Mucosa of descending colon (tissue), 3 donors: Measurements from ENCODE around the gene CERCAM. TPM values are rescaled to one million over a fixed set of nuclear protein-coding genes. Genes with fewer than 3 reads are reported as not detected.
"Not testable (repeated sequence)": the region's sequence is repeated elsewhere in the genome, so short reads cannot be mapped to it uniquely, and the experiment has no call there.

ENCODE experiments used
- ATAC-seq: fragments of 200-7000 bp; cut with Tn5 transposase; one replicate; pipeline ENCODE4 v1.9.1; 2020; ENCODE audit warnings: mild to moderate bottlenecking, moderate library complexity
- DNase-seq, 3 donors: peaks; one replicate each; pipeline ENCODE4 v3.0.0-alpha.2; 2020
- H3K36me3 ChIP-seq: fragments of 200-600 bp; one replicate; pipeline ENCODE4 v1.8.0; 2021; ENCODE audit warnings: low read depth, mild to moderate bottlenecking
- H3K4me1 ChIP-seq: fragments of 200-600 bp; one replicate; pipeline ENCODE4 v1.8.0; 2021; ENCODE audit warnings: low read depth, mild to moderate bottlenecking
- H3K4me3 ChIP-seq: fragments of 200-600 bp; one replicate; pipeline ENCODE4 v1.8.0; 2021; ENCODE audit warnings: mild to moderate bottlenecking
- H3K9me3 ChIP-seq: fragments of 200-600 bp; one replicate; pipeline ENCODE4 v1.8.0; 2021; ENCODE audit warnings: mild to moderate bottlenecking
- CTCF ChIP-seq: fragments of 200-600 bp; IDR thresholded peaks from one replicate; pipeline ENCODE4 v1.8.0; 2022; ENCODE audit warnings: antibody characterized with exemption, mild to moderate bottlenecking
- intact Hi-C, 2 donors: fragments of 100-400 bp; cut with DNase I in 1 of 2; cut with micrococcal nuclease in 1 of 2; formaldehyde crosslinking; loops; one replicate each; pipeline versions ENCODE4 v1.11.0 to v1.11.1; 2022; cut with DNase I, micrococcal nuclease
- total RNA-seq, 3 donors: library from RNA; stranded (reverse); fragmentation: NEBNext Ultra II Directional in 2 of 3; extraction: Animal tissue kit (Norgen Biotek cat#: 25700) in 2 of 3; gene quantifications; one replicate each; pipeline versions ENCODE4 v1.2.1 to v1.2.4, GENCODE V29; 2021 to 2023
- donor health status: DM: no; HTN: no; CAD: no; lungs with moderate emphysema.
- donor health status: DM: no; HTN: no; CAD: no.
- donor health status: DM: no; HTN: yes; CAD: no.

CERCAM gene
- total RNA-seq, 3 donors from 2014 or later, result 4.1 to 20.9 (median 11.5) TPM

- no peaks in the 10 kb centered on the region for H3K36me3 ChIP-seq
- no peak for DNase-seq
- ATAC-seq, result no peak
- H3K4me1 ChIP-seq, result peaks cover 17% of the 10 kb centered on the region
- no peak overlapping the region for H3K4me3 ChIP-seq
- no peaks in the 10 kb centered on the region for H3K9me3 ChIP-seq
- TF ChIP-seq CTCF, result no peak
- intact Hi-C loops, result no loop called here
Observed at GRCh38 chr9:128422783-128423150, 2.1 kb downstream of the CERCAM start.

GRCh38 chr9:128423356-128423755 lies 2.7 kb downstream of the CERCAM start:
- intact Hi-C loops, DNase-seq, ATAC-seq, H3K9me3 ChIP-seq, H3K36me3 ChIP-seq, H3K4me3 ChIP-seq: not testable (repeated sequence)
- H3K4me1 ChIP-seq, result peaks cover 17% of the 10 kb centered on the region

- no peak for TF ChIP-seq CTCF
- Histone ChIP-seq H3K4me3 (no peak overlapping the region), H3K4me1 (peaks cover 14% of the 10 kb centered on the region), H3K36me3 (no peaks in the 10 kb centered on the region), H3K9me3 (no peaks in the 10 kb centered on the region)
- intact Hi-C loops, result no loop called here
- DNase-seq, result no peak
- ATAC-seq, result no peak
Observed at GRCh38 chr9:128424268-128424780, 3.7 kb downstream of the CERCAM start.

- H3K4me3 ChIP-seq, result no peak overlapping the region
- H3K36me3 ChIP-seq, result no peaks in the 10 kb centered on the region
- ATAC-seq (no peak), DNase-seq (no peak)
- TF ChIP-seq CTCF, result no peak
- H3K4me1 ChIP-seq, result no peaks in the 10 kb centered on the region
- intact Hi-C loops, result no loop called here
- H3K9me3 ChIP-seq, result no peaks in the 10 kb centered on the region
Observed at GRCh38 chr9:128428644-128429512, 8.2 kb downstream of the CERCAM start.

- intact Hi-C loops, result no loop called here
- no peaks in the 10 kb centered on the region for H3K9me3 ChIP-seq
- ATAC-seq (no peak), DNase-seq (no peak)
- H3K4me3 ChIP-seq, result no peak overlapping the region
- TF ChIP-seq CTCF, result no peak
- no peaks in the 10 kb centered on the region for H3K36me3 ChIP-seq
- no peaks in the 10 kb centered on the region for H3K4me1 ChIP-seq
Observed at GRCh38 chr9:128429513-128430086, 8.9 kb downstream of the CERCAM start.

GRCh38 chr9:128431207-128431606 lies 10.6 kb downstream of the CERCAM start:
- Histone ChIP-seq H3K4me3 (no peak overlapping the region), H3K9me3 (no peaks in the 10 kb centered on the region), H3K36me3 (no peaks in the 10 kb centered on the region), H3K4me1 (no peaks in the 10 kb centered on the region)
- ATAC-seq (no peak), DNase-seq (no peak)
- intact Hi-C loops, result no loop called here
- TF ChIP-seq CTCF, result no peak
